ENCODE measurements around the gene ASB1. TPM values are rescaled to one million over a fixed set of nuclear protein-coding genes. Genes with fewer than 3 reads are reported as not detected.

Gene ASB1
- total RNA-seq, 1 donor from 2014 or later, result 60.2 TPM

DNA sequence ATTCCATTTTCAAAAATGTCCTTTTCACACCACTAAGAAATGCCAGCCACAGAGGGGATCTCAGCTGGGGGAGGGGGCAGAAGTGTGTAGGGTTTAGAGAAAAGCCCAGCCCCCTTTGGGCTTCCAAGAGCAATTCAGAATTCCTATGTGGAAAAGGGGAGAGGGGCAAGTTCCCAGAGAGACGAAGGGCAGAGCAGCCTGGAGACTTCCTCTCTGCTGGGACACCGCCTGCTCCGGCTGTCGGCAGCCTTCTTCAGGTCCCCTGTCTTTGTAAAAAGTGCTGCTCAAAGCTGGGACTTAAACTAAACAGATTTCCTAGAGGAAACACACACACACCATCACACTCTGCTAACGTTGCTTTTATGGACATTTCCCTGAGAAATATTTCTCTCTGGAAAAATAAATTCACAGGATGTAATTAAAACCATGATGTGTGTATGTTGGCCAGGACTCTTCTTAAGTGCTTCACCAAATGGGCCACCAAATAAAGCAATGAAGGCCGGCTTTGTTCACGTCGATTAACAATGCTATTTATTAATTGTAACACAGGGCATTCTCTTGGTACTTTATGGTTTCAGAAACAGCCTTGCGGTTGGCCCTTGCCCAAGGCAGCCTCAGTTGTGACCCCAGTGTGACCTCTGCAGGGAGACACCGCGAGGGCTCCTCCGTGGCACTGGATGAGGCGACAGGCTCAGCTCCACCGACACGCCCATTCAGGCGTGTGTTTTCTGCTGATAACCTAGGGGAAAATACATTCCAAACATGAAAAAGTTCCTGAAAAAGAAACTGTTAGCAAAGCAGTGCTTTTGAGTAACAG is 5.6 kb upstream of the ASB1 start:
- DNase-seq, result no peak
- intact Hi-C loops (cut with micrococcal nuclease), result no loop called here
- peak; percentile 23 for ATAC-seq

DNA sequence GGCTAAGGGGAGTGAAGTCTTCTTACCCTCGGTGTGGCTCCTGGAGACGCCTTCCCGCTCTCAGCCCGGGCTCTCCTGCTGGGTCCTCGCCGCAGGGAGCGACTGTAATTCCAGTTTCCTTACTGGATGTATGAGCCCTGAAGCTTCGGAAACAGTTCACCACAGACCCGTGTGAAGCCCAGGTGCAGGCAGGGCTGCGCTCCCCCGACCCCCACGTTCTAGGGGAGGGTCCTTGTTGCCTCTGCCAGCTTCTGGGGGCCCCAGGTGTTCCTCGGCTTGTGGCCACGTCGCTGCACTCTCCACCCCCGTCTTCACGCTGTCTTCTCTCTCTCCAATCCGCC is 5.1 kb upstream of the ASB1 start:
- intact Hi-C loops (cut with micrococcal nuclease), result no loop called here
- no peak for DNase-seq
- no peak for ATAC-seq

DNA sequence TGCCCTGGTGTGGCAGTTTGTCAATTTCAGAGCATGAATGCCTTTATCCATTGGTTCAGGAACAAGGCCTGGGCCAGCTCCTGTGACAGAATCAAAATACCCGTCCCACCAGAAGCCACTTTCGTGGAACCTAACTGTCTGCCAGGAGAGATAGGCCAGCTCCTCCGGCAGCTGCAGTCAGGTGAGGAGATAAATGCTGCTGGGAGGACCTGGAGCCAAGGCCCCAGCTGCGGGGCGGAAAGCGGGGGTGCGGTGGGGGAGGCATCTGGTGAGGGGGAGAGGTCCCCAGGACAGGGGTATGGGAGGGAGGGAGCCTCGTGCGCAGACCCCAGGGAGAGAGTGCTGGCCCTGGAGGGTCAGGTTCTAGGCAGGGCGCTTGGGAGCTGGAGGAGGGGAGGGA is 4.4 kb upstream of the ASB1 start:
- intact Hi-C loops (cut with micrococcal nuclease), result no loop called here
- DNase-seq, result no peak
- ATAC-seq, result peak; percentile 8

DNA sequence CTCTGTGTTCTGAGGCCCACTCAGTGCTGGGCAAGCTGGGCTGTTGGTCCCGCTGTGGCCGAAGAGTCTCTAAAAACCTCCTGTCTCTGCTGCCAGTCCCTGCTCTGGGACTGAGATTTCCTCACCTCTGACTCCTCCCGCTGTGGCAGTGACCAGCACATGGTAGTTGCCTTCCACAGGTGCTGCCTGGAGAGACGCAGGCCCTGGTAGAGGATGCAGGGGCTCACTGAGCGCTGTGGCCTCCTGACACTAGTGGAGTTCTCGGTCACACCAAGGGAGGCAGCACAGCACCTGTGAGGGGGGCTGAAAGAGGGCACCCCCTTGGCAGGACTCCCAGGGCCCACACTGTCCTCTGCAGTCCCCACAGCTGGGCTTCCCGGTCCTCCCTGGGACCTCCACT is 3.8 kb upstream of the ASB1 start:
- DNase-seq (no peak), ATAC-seq (no peak)
- intact Hi-C loops (cut with micrococcal nuclease), result no loop called here

GRCh38 chr2:238423561-238424312 is 3.0 kb upstream of the ASB1 start:
- DNase-seq (no peak), ATAC-seq (no peak)
- intact Hi-C loops (cut with micrococcal nuclease), result no loop called here

- ATAC-seq, result no peak
- DNase-seq, result no peak
- intact Hi-C loops (cut with micrococcal nuclease), result no loop called here
These were observed 2.4 kb upstream of the ASB1 start for GRCh38 chr2:238424313-238424700.

DNA sequence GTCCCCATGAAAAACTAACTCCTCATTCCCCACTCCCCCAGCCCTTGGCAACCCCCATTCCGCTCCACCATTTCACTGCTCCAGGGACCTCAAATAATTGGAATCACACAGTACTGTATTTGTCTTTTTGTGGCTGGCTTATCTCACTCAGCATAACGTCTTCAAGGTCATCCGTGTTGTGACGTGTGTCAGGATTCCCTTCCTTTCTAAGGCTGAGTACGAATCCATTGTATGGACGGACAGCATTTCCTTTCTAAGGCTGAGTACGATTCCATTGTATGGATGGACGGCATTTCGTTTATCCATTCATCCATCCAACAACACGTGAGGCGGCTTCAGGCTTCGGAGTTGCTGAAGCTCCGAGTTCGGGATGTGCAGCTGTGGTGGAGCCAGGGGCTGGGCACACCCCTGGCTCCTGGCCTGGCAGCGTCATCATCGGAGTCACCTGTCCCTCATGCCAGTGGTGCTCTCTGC is 1.2 kb upstream of the ASB1 start:
- intact Hi-C loops (cut with micrococcal nuclease), result no loop called here
- DNase-seq, result no peak
- no peak for ATAC-seq

DNA sequence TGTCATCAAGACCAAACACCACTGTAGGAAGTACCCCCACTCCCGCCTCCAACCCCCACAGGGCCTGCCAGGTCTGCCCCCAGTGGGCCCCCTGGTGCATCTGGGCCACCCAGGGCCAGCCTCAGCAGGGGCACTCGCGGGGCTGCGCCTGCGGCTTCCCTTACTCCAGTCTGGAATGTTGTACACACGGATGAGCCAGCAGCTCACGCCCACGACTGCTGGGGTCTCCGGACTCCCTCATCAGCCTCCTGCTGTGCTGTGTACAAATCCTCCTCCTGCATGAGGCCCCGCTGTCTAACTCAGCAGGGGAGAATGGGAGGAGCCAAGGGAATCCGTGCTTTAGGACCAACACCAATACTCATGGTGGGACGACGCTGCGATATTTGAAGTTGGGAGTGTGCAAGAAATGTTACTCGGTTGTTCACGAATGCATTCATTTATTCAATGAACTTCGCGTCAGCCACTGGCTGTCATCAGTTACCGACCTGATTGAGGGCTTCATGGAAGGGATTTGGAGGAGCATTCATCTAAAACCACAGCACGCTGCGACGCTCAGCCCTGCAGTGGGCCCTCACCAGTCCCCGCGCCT is 654 bp upstream of the ASB1 start:
- intact Hi-C loops (cut with micrococcal nuclease), result no loop called here

DNA sequence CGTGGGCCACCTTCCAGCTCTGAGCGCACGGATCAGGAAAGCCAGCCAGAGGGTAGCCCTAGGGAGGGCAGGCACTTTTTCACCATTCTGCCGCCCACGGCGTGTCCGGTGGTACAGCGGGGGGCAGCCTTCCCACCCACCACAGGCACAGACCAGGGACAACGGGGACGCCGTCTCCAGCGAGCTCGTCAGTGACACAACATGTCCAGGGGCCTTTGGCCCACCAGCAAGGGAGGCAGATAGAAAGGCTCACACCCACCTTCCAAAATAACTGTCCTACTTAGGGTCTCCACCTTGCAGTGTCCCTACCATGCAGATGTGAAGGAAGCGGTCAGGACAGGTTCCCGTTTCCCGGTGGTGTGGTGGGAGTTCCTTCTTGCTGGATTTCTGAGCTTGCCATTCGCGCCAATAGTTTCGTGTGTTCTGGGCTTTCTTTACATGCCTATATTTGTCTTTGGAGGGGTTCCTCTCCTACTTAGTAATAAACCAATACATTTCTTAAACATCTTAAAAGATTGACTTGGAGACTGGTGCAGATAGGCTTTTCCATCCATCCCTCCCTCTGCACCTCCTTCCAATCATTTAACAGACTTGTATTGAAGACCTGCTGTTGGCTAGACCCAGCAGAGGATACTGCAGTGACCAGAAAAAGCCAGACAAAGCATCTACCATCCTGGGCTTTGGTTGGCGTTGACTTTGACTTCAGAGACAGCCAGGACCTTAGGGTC is 872 bp downstream of the ASB1 start:
- intact Hi-C loops (cut with micrococcal nuclease), result no loop called here
- DNase-seq, result no peak
- peak; percentile 6 for ATAC-seq

More for the DNA sequence above, 654 bp upstream of the ASB1 start:
- ATAC-seq, result peak; percentile 19
- DNase-seq, result no peak

DNA sequence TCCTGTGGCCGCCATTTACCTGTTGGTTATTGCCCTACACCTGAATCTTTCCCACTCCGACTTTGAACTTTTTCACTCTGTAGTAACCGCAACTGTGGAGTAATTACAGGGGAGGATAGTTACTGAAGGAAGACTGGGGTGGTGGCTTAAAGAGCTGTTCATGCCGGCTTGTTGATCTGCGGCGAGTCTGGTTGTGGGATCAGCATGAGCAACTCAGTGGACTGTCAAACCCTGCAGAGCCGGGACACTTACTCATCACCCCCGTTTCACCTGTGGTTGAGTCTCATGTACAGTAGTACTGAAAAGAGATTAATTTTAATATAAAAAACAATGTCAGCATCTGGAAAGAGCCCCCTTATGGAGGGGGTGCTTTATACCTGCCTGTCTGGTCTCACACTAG is 2.1 kb downstream of the ASB1 start:
- DNase-seq (no peak), ATAC-seq (no peak)
- intact Hi-C loops (cut with micrococcal nuclease), result no loop called here

DNA sequence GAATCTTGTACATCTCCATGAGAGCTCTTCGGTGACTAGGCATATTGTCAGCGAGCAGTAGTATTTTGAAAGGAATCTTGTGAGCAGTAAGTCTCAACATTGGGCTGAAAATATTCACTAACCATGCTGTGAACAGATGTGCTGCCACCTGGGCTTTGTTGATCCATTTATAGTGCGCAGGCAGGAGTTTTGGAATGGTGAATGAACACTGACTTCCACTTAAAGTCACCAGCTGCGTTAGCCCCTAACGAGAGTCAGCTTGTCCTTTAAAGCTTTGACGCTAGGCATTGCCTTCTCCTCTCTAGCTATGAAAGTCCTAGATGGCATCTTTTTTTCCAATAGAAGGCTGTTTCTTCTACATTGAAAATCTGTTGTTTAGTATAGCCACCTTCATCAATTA is 4.1 kb downstream of the ASB1 start:
- intact Hi-C loops (cut with micrococcal nuclease), result no loop called here

DNA sequence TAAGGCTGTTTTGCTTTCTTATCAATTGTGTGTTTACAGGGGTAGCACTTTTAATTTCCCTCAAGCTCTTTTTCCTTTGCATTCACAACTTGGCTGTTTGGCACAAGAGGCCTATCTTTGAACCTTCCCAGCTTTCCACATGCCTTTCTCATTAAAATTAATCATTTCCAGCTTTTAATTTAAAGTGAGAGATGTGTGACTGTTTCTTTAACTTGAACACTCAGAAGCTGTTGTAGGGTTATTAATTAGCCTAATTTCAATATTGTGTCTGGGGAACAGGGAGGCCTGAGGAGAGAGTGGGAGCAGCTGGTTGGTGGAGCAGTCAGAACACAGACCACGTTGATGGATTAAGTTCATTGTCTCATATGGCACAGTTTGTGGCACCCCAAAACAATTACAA is 4.7 kb downstream of the ASB1 start:
- DNase-seq (no peak), ATAC-seq (no peak)
- intact Hi-C loops (cut with micrococcal nuclease), result no loop called here

More for the DNA sequence above, 4.1 kb downstream of the ASB1 start:
- DNase-seq (no peak), ATAC-seq (no peak)

GRCh38 chr2:238433300-238433915 is 6.7 kb downstream of the ASB1 start:
- ATAC-seq (no peak), DNase-seq (no peak)
- intact Hi-C loops (cut with micrococcal nuclease), result no loop called here

DNA sequence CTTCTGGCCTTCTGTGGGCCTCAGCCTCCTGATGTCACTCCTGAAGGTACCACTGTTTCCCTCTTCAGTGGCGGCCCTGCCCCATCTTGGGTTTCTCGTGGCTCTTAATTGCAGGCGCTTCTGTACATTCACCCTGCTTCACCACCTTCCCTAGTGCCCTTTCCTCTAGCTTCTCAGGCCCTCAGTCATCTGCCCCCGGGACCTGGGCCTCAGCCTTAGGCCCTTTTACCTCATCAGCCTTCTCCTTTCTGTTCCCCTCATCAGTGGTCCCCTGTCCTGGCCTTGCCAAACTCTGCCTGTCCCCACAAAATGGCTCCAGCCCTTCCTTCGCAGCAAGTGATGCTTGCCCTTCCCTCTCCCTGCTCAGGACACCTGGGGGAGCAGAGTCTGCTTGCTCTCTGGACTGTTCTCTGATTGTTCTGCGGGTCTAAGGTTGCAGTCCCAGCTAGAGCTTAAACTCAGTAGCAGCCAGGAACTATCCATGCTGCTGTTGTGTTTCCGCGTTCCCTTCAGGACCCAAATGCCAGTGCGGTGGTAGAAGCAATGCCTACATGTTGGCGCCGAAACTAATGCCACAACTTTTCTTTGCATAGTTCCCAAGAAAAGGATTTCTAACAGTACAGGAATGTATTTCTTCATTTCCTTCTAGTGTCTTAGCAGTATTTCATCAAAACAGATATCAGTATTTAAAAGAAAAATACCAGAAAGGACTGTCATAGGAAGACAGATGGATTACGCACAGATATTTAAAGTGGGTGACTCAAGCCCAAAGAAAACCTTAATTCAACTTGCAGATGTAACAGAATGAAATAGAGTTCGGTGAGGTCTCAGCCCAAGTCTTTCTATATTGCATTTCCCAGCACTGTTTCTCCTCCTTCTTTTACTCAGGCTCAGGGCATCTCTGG is 7.5 kb downstream of the ASB1 start:
- ATAC-seq (no peak), DNase-seq (no peak)
- intact Hi-C loops (cut with micrococcal nuclease), result no loop called here

- no peak for ATAC-seq
- intact Hi-C loops (cut with micrococcal nuclease), result no loop called here
- no peak for DNase-seq
These were observed 8.4 kb downstream of the ASB1 start for GRCh38 chr2:238434846-238435751.

GRCh38 chr2:238435752-238436096 is 9.0 kb downstream of the ASB1 start:
- intact Hi-C loops (cut with micrococcal nuclease), result no loop called here
- ATAC-seq, result no peak
- no peak for DNase-seq
